Smooth muscle cell (in vitro differentiated cells): ENCODE results near the gene FAM177A1. TPM values are rescaled to one million over a fixed set of nuclear protein-coding genes. Genes with fewer than 3 reads are reported as not detected.

Experiments used
- DNase-seq: peaks from one replicate; lab custom pipeline; 2025; ENCODE audit not compliant: unreplicated experiment; lab: John Stamatoyannopoulos, UW
- H2AFZ ChIP-seq: fragments of 200-600 bp; sonication (generic); 2 replicates; pipeline ENCODE4 v1.6.0; 2016; ENCODE audit warnings: antibody characterized with exemption, low read depth, mild to moderate bottlenecking
- H3F3A ChIP-seq: fragments of 200-600 bp; sonication (generic); 2 replicates; pipeline ENCODE4 v1.6.0; 2017; ENCODE audit warnings: antibody characterized with exemption, low read depth
- H3K27ac ChIP-seq: fragments of 200-600 bp; sonication (generic); 2 replicates; pipeline ENCODE4 v1.5.1; 2016; ENCODE audit warnings: low read depth, mild to moderate bottlenecking
- H3K27me3 ChIP-seq: fragments of 200-600 bp; sonication (generic); 2 replicates; pipeline ENCODE4 v1.6.1; 2016; ENCODE audit warnings: low read depth, mild to moderate bottlenecking
- H3K36me3 ChIP-seq: fragments of 200-600 bp; sonication (generic); 2 replicates; pipeline ENCODE4 v1.5.1; 2016; ENCODE audit warnings: low read depth
- H3K4me1 ChIP-seq: fragments of 200-600 bp; sonication (generic); 2 replicates; pipeline ENCODE4 v1.5.1; 2016; ENCODE audit warnings: low read depth
- H3K4me2 ChIP-seq: fragments of 200-600 bp; sonication (generic); 2 replicates; pipeline ENCODE4 v1.6.0; 2016; ENCODE audit warnings: mild to moderate bottlenecking
- H3K4me3 ChIP-seq: fragments of 200-600 bp; sonication (generic); 2 replicates; pipeline ENCODE4 v1.5.1; 2016; ENCODE audit warnings: mild to moderate bottlenecking
- H3K79me2 ChIP-seq: fragments of 200-600 bp; sonication (generic); 2 replicates; pipeline ENCODE4 v1.6.0; 2016; ENCODE audit warnings: low read depth, mild to moderate bottlenecking
- H3K9ac ChIP-seq: fragments of 200-600 bp; sonication (generic); 2 replicates; pipeline ENCODE4 v1.6.0; 2016; ENCODE audit warnings: low read depth
- H3K9me3 ChIP-seq: fragments of 200-600 bp; sonication (generic); replicated peaks from 2 replicates; pipeline ENCODE4 v1.5.1; 2016; ENCODE audit warnings: low read depth
- H4K20me1 ChIP-seq: fragments of 200-600 bp; sonication (generic); 2 replicates; pipeline ENCODE4 v1.6.0; 2016; ENCODE audit warnings: low read depth
- WGBS: methylation state at CpG from one replicate; pipeline ENCODE4 v1.1.7; 2016; ENCODE audit warnings: low lambda C conversion rate; 5-methylcytosine and 5-hydroxymethylcytosine counted together
- polyA plus RNA-seq: library from polyadenylated mRNA; unstranded; fragments of >200 nt; fragmentation: Nextera tagmentation; extraction: Ambion mirVana; gene quantifications from 2 replicates; pipeline ENCODE4 v1.2.1, GENCODE V29; 2016
- total RNA-seq: library from RNA; depleted of rRNA; stranded (reverse); fragments of >200 nt; gene quantifications from 2 replicates; pipeline ENCODE4 v1.2.3, GENCODE V29; 2014
- TF ChIP-seq, protein P1 (sequence below): fragments of 200-600 bp; sonication (generic); IDR thresholded peaks from 2 replicates; pipeline ENCODE4 v1.5.1; 2017; ENCODE audit warnings: borderline replicate concordance, mild to moderate bottlenecking, antibody characterized with exemption; ENCODE audit not compliant: insufficient read depth, poor library complexity, severe bottlenecking

FAM177A1 gene, protein sequence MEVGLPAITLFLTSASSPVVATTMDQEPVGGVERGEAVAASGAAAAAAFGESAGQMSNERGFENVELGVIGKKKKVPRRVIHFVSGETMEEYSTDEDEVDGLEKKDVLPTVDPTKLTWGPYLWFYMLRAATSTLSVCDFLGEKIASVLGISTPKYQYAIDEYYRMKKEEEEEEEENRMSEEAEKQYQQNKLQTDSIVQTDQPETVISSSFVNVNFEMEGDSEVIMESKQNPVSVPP
- total RNA-seq (51.3 and 65.1 TPM in 2 replicates), polyA plus RNA-seq (70.7 and 82.4 TPM in 2 replicates)

DNA sequence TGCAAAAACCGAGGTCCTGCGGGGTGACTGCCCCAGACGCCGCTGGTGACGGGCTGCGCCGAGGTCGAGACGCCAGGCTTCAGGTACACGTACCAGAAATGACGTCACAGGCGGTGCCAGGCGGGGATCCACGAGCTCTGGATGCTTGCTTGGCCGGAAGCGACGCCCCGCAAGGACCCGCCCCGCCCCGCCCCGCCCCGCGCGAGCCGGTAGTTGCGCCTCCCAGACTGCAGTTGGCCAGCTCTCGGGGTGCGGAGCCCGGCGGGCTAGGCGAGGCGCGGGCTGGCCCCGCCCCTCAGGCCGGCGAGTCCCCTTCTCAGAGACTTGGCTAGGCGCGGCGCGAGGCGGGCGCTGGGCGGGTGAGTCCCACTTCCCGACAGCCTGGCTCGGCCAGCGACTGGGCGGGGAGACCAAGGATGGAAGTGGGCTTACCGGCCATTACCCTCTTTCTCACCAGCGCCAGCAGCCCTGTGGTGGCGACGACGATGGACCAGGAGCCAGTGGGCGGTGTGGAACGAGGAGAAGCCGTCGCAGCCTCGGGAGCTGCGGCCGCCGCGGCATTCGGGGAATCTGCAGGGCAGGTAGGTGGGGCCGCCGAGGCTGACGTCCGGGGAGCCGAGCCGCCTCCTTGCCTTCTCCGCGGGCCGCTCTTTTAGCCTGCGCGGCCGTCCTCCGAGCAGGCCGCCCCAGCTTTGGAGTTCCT lies at the start of gene FAM177A1:
Gene FAM177A1, plus strand, starts transcription at position 225 of the 703 bp plus-strand sequence. Its CDS starts 192 bp downstream, at position 417.
- H4K20me1 ChIP-seq: peaks cover 20% of the 10 kb centered on the region
- peak within 1 kb of the TSS; percentile 95 for H3K9ac ChIP-seq
- no peaks in the 10 kb centered on the region for H3K9me3 ChIP-seq
- H3K27me3 ChIP-seq: no peaks in the 10 kb centered on the region
- peak within 1 kb of the TSS; percentile 85 for H3K4me2 ChIP-seq
- H3K4me1 ChIP-seq: peaks cover 7% of the 10 kb centered on the region
- WGBS: under 1% methylated on average over 69 of the region's 77 CpGs
- no peaks in the 10 kb centered on the region for H3F3A ChIP-seq
- H3K36me3 ChIP-seq: no peaks in the 10 kb centered on the region
- peaks cover 28% of the 10 kb centered on the region for H3K79me2 ChIP-seq
- TF ChIP-seq, protein P1, sequence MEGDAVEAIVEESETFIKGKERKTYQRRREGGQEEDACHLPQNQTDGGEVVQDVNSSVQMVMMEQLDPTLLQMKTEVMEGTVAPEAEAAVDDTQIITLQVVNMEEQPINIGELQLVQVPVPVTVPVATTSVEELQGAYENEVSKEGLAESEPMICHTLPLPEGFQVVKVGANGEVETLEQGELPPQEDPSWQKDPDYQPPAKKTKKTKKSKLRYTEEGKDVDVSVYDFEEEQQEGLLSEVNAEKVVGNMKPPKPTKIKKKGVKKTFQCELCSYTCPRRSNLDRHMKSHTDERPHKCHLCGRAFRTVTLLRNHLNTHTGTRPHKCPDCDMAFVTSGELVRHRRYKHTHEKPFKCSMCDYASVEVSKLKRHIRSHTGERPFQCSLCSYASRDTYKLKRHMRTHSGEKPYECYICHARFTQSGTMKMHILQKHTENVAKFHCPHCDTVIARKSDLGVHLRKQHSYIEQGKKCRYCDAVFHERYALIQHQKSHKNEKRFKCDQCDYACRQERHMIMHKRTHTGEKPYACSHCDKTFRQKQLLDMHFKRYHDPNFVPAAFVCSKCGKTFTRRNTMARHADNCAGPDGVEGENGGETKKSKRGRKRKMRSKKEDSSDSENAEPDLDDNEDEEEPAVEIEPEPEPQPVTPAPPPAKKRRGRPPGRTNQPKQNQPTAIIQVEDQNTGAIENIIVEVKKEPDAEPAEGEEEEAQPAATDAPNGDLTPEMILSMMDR: no peak
- peak; percentile 92 for DNase-seq
- H3K4me3 ChIP-seq: peak within 1 kb of the TSS; percentile 88
- peak within 1 kb of the TSS; percentile 97 for H3K27ac ChIP-seq
- peak within 1 kb of the TSS; percentile 61 for H2AFZ ChIP-seq

DNA sequence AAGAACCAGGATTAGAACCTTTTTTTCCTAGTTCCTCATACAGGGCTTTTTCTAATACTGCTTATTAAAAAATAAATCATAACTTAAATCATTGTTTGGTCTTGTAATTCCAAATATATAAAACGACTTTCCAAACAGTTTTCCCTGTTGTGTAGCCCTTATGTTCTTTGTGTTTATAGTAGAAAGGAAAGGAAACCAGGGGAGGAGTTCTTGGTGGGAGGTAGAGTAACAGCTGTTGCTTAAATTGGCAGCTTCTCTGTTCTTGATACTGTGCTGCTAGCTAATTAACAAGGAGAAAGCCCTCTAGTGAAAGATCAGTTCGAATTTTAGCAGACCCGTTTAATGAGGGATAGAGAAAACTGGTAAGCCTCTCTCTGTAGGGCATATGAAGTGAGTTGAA lies 48.3 kb upstream of the FAM177A1 start:
- Histone ChIP-seq H3K27me3 (no peaks in the 10 kb centered on the region), H3K4me1 (no peaks in the 10 kb centered on the region), H3F3A (no peaks in the 10 kb centered on the region), H2AFZ (no peak overlapping the region), H3K36me3 (no peaks in the 10 kb centered on the region), H3K9ac (no peak overlapping the region), H3K79me2 (peaks cover 49% of the 10 kb centered on the region), H3K27ac (no peak overlapping the region), H3K4me3 (no peak overlapping the region), H3K9me3 (no peaks in the 10 kb centered on the region), H3K4me2 (no peak overlapping the region), H4K20me1 (peaks cover 59% of the 10 kb centered on the region)
- WGBS: 82% methylated on average over 3 of the region's 3 CpGs
- no peak for DNase-seq
- TF ChIP-seq, protein P1: no peak

DNA sequence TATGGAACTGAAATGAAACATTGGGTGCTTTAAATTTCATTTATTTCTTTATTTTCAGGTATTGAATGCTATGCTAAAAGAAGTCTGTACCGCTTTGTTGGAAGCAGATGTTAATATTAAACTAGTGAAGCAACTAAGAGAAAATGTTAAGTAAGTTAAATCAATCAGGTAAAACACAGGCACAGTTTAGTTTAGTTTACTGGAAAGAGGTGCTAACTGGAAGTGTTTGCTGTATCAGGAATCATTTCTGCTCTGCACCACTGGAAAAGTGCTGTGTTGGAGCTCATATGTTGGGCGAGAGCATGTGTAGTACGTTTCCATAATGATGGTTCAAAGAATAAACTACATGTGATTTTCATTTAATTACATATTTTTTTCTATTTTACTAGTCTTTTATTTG lies 46.6 kb upstream of the FAM177A1 start:
- Histone ChIP-seq H3K4me1 (no peaks in the 10 kb centered on the region), H4K20me1 (peaks cover 41% of the 10 kb centered on the region), H3K4me2 (no peak overlapping the region), H3K27me3 (no peaks in the 10 kb centered on the region), H3K27ac (no peak overlapping the region), H3F3A (no peaks in the 10 kb centered on the region), H3K36me3 (peaks cover 3% of the 10 kb centered on the region), H3K79me2 (peaks cover 32% of the 10 kb centered on the region), H3K4me3 (no peak overlapping the region), H3K9ac (no peak overlapping the region), H3K9me3 (no peaks in the 10 kb centered on the region), H2AFZ (no peak overlapping the region)
- TF ChIP-seq, protein P1: no peak
- WGBS: 99% methylated on average over 3 of the region's 3 CpGs
- no peak for DNase-seq
